ENCODE results near the gene OTOG.

The OTOG gene

GRCh38 chr11:17633279-17633986, 86.4 kb downstream of the OTOG start:
- no peak for TF ChIP-seq JUND (IDR thresholded peaks at IDR 0.05; ENCODE audit: low read depth)
- DNase-seq (ENCODE audit: low read depth in 1 of 2, low spot score in 1 of 2), result no peak
- in situ Hi-C loops (cut with HindIII; ENCODE audit: low pct_unique_long_range_greater_than_20kb, low sequenced_read_pairs), result no loop called here

- DNase-seq (ENCODE audit: low read depth in 1 of 2, low spot score in 1 of 2), result no peak
- in situ Hi-C loops (cut with HindIII; ENCODE audit: low pct_unique_long_range_greater_than_20kb, low sequenced_read_pairs), result no loop called here
- TF ChIP-seq JUND (IDR thresholded peaks at IDR 0.05; ENCODE audit: low read depth), result no peak
Observed at GRCh38 chr11:17633987-17634775, 87.1 kb downstream of the OTOG start.

GRCh38 chr11:17634776-17635550, 87.9 kb downstream of the OTOG start:
- in situ Hi-C loops (cut with HindIII; ENCODE audit: low pct_unique_long_range_greater_than_20kb, low sequenced_read_pairs), result no loop called here
- TF ChIP-seq JUND (IDR thresholded peaks at IDR 0.05; ENCODE audit: low read depth), result no peak
- DNase-seq (ENCODE audit: low read depth in 1 of 2, low spot score in 1 of 2), result no peak

GRCh38 chr11:17635551-17635938, 88.5 kb downstream of the OTOG start:
- no peak for TF ChIP-seq JUND (IDR thresholded peaks at IDR 0.05; ENCODE audit: low read depth)
- no peak for DNase-seq (ENCODE audit: low read depth in 1 of 2, low spot score in 1 of 2)
- in situ Hi-C loops (cut with HindIII; ENCODE audit: low pct_unique_long_range_greater_than_20kb, low sequenced_read_pairs), result no loop called here

GRCh38 chr11:17636721-17637120, 89.7 kb downstream of the OTOG start:
- in situ Hi-C loops (cut with HindIII; ENCODE audit: low pct_unique_long_range_greater_than_20kb, low sequenced_read_pairs), result no loop called here
- no peak for DNase-seq (ENCODE audit: low read depth in 1 of 2, low spot score in 1 of 2)
- TF ChIP-seq JUND (IDR thresholded peaks at IDR 0.05; ENCODE audit: low read depth), result no peak

GRCh38 chr11:17637901-17638300, 90.8 kb downstream of the OTOG start:
- DNase-seq (ENCODE audit: low read depth in 1 of 2, low spot score in 1 of 2), result no peak
- no peak for TF ChIP-seq JUND (IDR thresholded peaks at IDR 0.05; ENCODE audit: low read depth)
- in situ Hi-C loops (cut with HindIII; ENCODE audit: low pct_unique_long_range_greater_than_20kb, low sequenced_read_pairs), result no loop called here

GRCh38 chr11:17638311-17638710, 91.3 kb downstream of the OTOG start:
- DNase-seq (ENCODE audit: low read depth in 1 of 2, low spot score in 1 of 2), result no peak
- in situ Hi-C loops (cut with HindIII; ENCODE audit: low pct_unique_long_range_greater_than_20kb, low sequenced_read_pairs), result no loop called here
- no peak for TF ChIP-seq JUND (IDR thresholded peaks at IDR 0.05; ENCODE audit: low read depth)

- DNase-seq (ENCODE audit: low read depth in 1 of 2, low spot score in 1 of 2), result no peak
Observed at GRCh38 chr11:17639091-17639490, 92.0 kb downstream of the OTOG start.

GRCh38 chr11:17639781-17640180, 92.7 kb downstream of the OTOG start:
- TF ChIP-seq JUND (IDR thresholded peaks at IDR 0.05; ENCODE audit: low read depth), result no peak
- in situ Hi-C loops (cut with HindIII; ENCODE audit: low pct_unique_long_range_greater_than_20kb, low sequenced_read_pairs), result no loop called here
- DNase-seq (ENCODE audit: low read depth in 1 of 2, low spot score in 1 of 2), result no peak

More at GRCh38 chr11:17639091-17639490, 92.0 kb downstream of the OTOG start:
- in situ Hi-C loops (cut with HindIII; ENCODE audit: low pct_unique_long_range_greater_than_20kb, low sequenced_read_pairs), result no loop called here
- no peak for TF ChIP-seq JUND (IDR thresholded peaks at IDR 0.05; ENCODE audit: low read depth)

- in situ Hi-C loops (cut with HindIII; ENCODE audit: low pct_unique_long_range_greater_than_20kb, low sequenced_read_pairs), result no loop called here
- TF ChIP-seq JUND (IDR thresholded peaks at IDR 0.05; ENCODE audit: low read depth), result no peak
- DNase-seq (ENCODE audit: low read depth in 1 of 2, low spot score in 1 of 2), result no peak
Observed at GRCh38 chr11:17640493-17641164, 93.6 kb downstream of the OTOG start.

- no peak for TF ChIP-seq JUND (IDR thresholded peaks at IDR 0.05; ENCODE audit: low read depth)
- in situ Hi-C loops (cut with HindIII; ENCODE audit: low pct_unique_long_range_greater_than_20kb, low sequenced_read_pairs), result no loop called here
- no peak for DNase-seq (ENCODE audit: low read depth in 1 of 2, low spot score in 1 of 2)
Observed at GRCh38 chr11:17641792-17642350, 94.8 kb downstream of the OTOG start.

- in situ Hi-C loops (cut with HindIII; ENCODE audit: low pct_unique_long_range_greater_than_20kb, low sequenced_read_pairs), result no loop called here
- DNase-seq (ENCODE audit: low read depth in 1 of 2, low spot score in 1 of 2), result no peak
- TF ChIP-seq JUND (IDR thresholded peaks at IDR 0.05; ENCODE audit: low read depth), result no peak
Observed at GRCh38 chr11:17642370-17642769, 95.3 kb downstream of the OTOG start.
